ENCODE measurements around the gene LETMD1.

The LETMD1 gene

DNA sequence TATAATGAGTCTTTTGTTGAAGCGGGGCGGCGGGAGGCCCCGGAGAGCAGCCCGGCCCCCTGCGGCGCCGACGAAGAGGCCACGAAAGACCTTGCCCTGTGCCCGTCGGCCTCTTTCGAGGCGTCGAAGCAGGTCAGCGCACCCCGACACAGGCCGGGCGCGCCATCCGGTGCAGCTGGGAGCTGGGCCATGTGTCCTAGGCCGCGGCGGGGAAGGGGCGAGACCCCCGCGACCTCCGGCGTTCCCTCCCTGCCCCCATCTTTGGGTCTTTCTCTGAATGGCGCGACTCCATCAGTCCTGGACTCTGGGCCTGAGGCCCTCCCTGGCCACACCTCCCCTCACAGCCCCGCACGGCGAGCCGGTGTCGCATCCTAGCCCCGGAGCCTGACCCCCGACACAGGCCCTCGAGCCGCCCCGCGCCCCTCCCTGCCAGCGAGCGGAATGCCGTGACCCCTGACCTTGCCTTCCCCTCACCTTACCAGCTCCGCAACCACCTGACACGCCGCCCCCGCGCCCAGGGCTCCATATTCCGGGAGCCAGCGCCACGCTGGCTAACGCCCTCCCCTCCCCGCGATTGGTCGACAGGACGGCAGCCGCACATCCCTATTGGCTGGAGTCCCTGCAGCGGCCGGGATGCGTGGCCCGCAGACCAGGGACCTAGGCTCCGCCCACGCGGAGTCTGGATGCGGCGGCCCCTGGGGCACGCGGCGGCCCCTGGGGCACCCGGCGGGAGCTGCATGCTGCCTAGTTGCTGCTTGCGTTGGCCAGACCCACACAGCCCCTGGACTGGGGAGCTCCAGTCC is 22.1 kb upstream of the LETMD1 start, which contains the start of gene SLC11A2:
Gene SLC11A2, minus strand, starts transcription at position 549 of the 803 bp plus-strand sequence. CDS start 15,656 bp downstream, outside the sequence.
- Histone ChIP-seq H3K4me1 (ENCODE audit: control insufficient read depth, insufficient read depth, low read length) (peaks cover 24% of the 10 kb centered on the region), H3K27me3 (ENCODE audit: control insufficient read depth, insufficient read depth, low read length) (no peaks in the 10 kb centered on the region), H3K4me3 (ENCODE audit: low read depth, low read length) (peak within 1 kb of the TSS; percentile 86), H3K9ac (ENCODE audit: low read depth, low read length) (peak within 1 kb of the TSS; percentile 93), H3K36me3 (ENCODE audit: control insufficient read depth, insufficient read depth, low read length) (no peaks in the 10 kb centered on the region), H3K9me3 (ENCODE audit: control insufficient read depth, insufficient read depth, low read length) (no peaks in the 10 kb centered on the region), H3K27ac (ENCODE audit: low read depth, low read length) (peak within 1 kb of the TSS; percentile 98)

DNA sequence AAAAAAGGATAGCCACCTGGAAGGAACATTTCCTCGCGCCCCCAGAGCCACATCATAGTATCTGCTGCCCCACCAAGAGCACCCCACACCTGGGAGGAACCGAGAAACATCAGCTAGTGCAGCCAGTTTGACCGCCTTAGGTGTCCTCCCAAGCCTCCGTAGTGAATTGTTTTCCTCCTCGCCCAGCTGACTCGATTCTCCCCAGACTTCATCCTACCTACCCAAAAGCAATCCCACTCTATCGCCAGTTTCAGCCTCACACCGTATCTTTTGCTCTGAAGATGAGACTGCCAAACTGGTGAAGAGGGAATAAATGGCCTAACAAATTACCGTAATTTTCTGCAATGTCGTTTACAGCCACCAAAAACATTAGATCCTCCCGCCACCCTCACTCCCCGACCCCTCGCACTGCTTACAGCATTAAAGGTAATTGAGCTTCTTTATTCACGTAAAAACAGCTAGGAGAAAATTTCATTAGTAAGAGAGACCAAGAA is 20.7 kb upstream of the LETMD1 start:
- no peak overlapping the region for H3K4me3 ChIP-seq (ENCODE audit: low read depth, low read length)
- no peak overlapping the region for H3K9ac ChIP-seq (ENCODE audit: low read depth, low read length)
- H3K27ac ChIP-seq (ENCODE audit: low read depth, low read length), result no peak overlapping the region
- H3K4me1 ChIP-seq (ENCODE audit: control insufficient read depth, insufficient read depth, low read length), result peaks cover 24% of the 10 kb centered on the region
- H3K27me3 ChIP-seq (ENCODE audit: control insufficient read depth, insufficient read depth, low read length), result no peaks in the 10 kb centered on the region
- H3K36me3 ChIP-seq (ENCODE audit: control insufficient read depth, insufficient read depth, low read length), result no peaks in the 10 kb centered on the region
- H3K9me3 ChIP-seq (ENCODE audit: control insufficient read depth, insufficient read depth, low read length), result no peaks in the 10 kb centered on the region

DNA sequence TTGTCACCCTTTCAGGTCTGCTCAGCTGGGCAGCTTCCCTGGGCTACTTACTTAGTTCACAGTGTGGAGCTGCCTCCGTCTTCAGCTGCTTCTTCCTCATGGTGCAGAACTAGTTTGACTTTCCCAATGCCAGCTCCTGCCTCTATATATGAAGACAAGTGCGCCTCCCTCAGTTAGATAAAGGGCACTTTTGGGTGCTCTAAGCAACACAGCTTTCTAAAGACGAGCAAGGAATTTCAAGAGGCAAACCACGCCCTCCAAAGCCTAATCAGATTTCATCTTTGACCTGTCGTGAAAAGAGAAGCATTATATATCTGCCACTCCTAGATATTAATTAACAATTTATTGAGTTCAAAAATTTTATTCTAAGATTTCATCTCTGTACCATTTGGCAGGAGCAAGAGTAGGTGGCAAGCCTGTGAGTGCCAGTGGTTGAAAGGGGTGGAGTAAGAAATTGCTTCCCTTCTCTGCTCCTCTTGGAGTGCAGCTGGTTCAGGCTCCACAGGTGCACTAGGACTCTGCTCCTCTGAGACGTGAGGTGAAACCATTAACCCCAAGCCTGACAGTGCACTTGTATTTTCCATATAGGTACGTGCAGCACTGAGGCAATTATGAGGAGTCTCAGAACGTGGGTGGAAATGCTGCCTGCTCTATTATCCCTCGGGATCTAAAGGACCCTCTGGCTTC is 19.9 kb upstream of the LETMD1 start:
- Histone ChIP-seq H3K9ac (ENCODE audit: low read depth, low read length) (no peak overlapping the region), H3K36me3 (ENCODE audit: control insufficient read depth, insufficient read depth, low read length) (no peaks in the 10 kb centered on the region), H3K27ac (ENCODE audit: low read depth, low read length) (no peak overlapping the region), H3K4me3 (ENCODE audit: low read depth, low read length) (no peak overlapping the region), H3K27me3 (ENCODE audit: control insufficient read depth, insufficient read depth, low read length) (no peaks in the 10 kb centered on the region), H3K4me1 (ENCODE audit: control insufficient read depth, insufficient read depth, low read length) (peaks cover 24% of the 10 kb centered on the region), H3K9me3 (ENCODE audit: control insufficient read depth, insufficient read depth, low read length) (no peaks in the 10 kb centered on the region)

DNA sequence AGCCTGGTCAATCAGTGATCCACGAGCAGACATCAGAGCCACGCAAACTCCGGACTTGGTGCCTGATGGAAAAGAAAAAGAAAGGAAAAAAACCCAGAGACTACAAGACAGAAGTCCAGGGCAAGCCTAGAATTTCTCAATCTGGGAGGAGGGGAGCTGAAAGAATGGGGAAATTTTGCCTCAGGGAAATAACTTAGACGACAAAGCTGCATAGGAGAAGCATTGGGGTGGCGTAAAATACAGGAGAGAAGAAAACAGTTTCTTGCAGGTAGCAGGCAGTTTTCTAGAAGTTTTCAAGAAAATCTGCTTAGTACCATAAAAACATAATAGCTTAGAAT is 19.3 kb upstream of the LETMD1 start:
- Histone ChIP-seq H3K27me3 (ENCODE audit: control insufficient read depth, insufficient read depth, low read length) (no peaks in the 10 kb centered on the region), H3K9me3 (ENCODE audit: control insufficient read depth, insufficient read depth, low read length) (no peaks in the 10 kb centered on the region), H3K4me3 (ENCODE audit: low read depth, low read length) (no peak overlapping the region), H3K27ac (ENCODE audit: low read depth, low read length) (no peak overlapping the region), H3K4me1 (ENCODE audit: control insufficient read depth, insufficient read depth, low read length) (peaks cover 22% of the 10 kb centered on the region), H3K9ac (ENCODE audit: low read depth, low read length) (no peak overlapping the region), H3K36me3 (ENCODE audit: control insufficient read depth, insufficient read depth, low read length) (no peaks in the 10 kb centered on the region)

DNA sequence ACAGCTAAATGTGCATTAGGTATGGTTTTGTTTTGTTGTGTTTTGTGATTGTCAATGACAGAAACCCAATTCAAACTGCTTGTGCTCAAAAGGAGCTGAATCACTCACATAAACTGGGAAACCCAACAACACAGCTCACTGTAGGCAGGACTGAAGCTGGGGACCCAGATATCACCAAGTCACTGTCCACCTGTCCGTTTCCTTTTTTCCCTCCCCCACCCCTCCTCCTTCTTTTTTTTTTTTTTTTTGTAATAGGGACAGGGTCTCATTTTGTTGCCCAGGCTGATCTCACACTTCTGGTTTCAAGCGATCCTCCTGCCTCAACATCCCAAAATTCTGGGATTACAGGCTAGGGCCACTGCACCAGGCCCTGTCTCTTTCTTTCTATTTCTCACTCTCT is 15.1 kb upstream of the LETMD1 start:
- Histone ChIP-seq H3K4me1 (ENCODE audit: control insufficient read depth, insufficient read depth, low read length) (peaks cover 9% of the 10 kb centered on the region), H3K4me3 (ENCODE audit: low read depth, low read length) (no peak overlapping the region), H3K27ac (ENCODE audit: low read depth, low read length) (no peak overlapping the region), H3K9ac (ENCODE audit: low read depth, low read length) (no peak overlapping the region), H3K9me3 (ENCODE audit: control insufficient read depth, insufficient read depth, low read length) (no peaks in the 10 kb centered on the region), H3K27me3 (ENCODE audit: control insufficient read depth, insufficient read depth, low read length) (no peaks in the 10 kb centered on the region), H3K36me3 (ENCODE audit: control insufficient read depth, insufficient read depth, low read length) (no peaks in the 10 kb centered on the region)

DNA sequence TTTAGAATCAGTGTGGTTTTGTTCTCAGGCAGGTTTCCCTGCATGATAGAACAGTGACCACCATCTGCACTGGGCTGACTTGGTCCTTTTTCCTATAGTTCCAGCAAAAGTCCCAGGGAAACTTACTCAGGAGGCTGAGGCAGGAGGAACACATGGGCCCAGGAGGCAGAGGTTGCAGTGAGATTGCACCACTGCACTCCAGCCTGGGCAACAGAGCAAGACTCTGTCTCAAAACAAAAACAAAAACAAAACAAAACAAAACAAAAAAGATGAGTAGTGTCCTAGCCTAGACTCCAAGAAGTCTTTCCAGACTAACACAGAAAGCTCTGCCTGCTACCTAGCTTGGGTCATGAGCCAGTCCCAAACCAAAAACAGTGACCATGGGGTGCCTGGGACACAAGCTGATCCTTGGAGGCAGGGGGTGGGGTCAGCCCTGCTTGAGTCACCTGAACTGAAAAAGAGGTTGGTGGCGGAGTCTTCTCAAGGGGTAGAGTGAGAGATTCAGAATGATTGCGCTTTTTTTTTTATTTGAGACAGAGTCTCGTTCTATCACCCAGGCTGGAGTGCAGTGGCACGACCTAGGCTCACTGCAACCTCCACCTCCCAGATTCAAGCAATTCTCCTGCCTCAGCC is 14.6 kb upstream of the LETMD1 start:
- Histone ChIP-seq H3K4me1 (ENCODE audit: control insufficient read depth, insufficient read depth, low read length) (peaks cover 4% of the 10 kb centered on the region), H3K9ac (ENCODE audit: low read depth, low read length) (no peak overlapping the region), H3K27me3 (ENCODE audit: control insufficient read depth, insufficient read depth, low read length) (no peaks in the 10 kb centered on the region), H3K27ac (ENCODE audit: low read depth, low read length) (no peak overlapping the region), H3K9me3 (ENCODE audit: control insufficient read depth, insufficient read depth, low read length) (no peaks in the 10 kb centered on the region), H3K4me3 (ENCODE audit: low read depth, low read length) (no peak overlapping the region), H3K36me3 (ENCODE audit: control insufficient read depth, insufficient read depth, low read length) (no peaks in the 10 kb centered on the region)

DNA sequence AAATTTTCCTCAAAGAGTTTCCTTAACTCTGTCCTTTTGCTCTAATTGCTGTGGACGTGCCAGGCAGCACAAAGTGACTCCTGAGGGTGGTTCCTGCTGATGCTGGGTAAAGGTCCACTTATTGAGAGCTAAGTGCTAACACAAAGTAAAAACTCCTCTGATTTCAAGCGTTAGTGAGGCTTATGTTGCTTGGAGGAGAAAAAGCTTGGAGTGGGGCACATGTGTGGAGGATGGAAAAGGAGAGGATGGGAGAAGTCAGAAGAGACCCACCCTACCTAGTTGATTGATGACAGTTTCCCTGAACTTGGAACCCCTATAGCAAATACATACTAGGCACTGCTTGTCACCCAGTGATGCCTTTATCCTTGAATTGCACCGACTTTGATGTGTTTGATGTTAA is 11.8 kb upstream of the LETMD1 start:
- Histone ChIP-seq H3K9ac (ENCODE audit: low read depth, low read length) (no peak overlapping the region), H3K9me3 (ENCODE audit: control insufficient read depth, insufficient read depth, low read length) (no peaks in the 10 kb centered on the region), H3K27me3 (ENCODE audit: control insufficient read depth, insufficient read depth, low read length) (no peaks in the 10 kb centered on the region), H3K27ac (ENCODE audit: low read depth, low read length) (no peak overlapping the region), H3K36me3 (ENCODE audit: control insufficient read depth, insufficient read depth, low read length) (no peaks in the 10 kb centered on the region), H3K4me1 (ENCODE audit: control insufficient read depth, insufficient read depth, low read length) (no peaks in the 10 kb centered on the region), H3K4me3 (ENCODE audit: low read depth, low read length) (no peak overlapping the region)

DNA sequence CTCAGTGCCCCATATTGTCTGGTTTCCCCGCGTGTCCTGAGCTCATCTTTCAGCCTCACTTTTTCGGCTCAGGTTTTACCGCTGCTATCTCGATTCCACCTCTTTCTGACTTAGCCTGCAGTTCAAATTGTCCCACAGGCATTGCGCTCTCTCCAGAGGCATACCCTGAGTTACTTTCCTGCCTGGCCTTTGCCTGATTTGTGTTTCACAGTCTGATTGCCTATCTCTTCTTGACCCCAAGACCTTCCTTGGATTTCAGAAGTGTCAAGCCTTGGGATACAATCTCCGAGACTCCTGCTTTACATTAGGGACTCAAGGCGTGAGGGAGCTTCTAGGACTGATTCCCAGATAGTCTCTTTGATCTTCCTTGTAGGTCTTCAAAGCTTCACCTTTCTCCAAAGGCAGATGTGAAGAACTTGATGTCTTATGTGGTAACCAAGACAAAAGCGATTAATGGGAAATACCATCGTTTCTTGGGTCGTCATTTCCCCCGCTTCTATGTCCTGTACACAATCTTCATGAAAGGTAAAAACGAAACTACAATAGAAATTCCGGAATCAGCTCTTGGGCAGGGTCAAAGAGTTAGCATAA is 629 bp downstream of the LETMD1 start:
- no peaks in the 10 kb centered on the region for H3K9me3 ChIP-seq (ENCODE audit: control insufficient read depth, insufficient read depth, low read length)
- H3K27ac ChIP-seq (ENCODE audit: low read depth, low read length), result peak overlapping the region; percentile 59
- H3K9ac ChIP-seq (ENCODE audit: low read depth, low read length), result peak overlapping the region; percentile 73

DNA sequence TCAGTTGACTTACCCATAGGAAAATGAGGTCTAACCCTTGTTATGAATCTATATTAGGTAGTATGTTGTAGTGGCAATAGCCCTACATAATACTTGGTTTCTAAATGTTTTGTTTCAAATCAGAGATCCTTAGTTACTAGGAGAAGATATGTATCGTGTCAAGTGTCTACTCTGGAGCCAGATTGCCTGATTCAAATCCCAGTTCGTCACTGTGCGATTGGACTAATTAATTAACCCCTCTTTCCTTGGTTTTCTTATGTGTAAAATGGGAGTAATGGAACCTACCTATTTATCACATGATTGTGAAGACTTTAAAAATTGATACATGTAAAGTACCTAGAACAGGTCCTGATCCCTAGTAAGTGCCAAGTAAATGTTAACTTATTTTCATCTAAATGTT is 1.4 kb downstream of the LETMD1 start:
- H3K9ac ChIP-seq (ENCODE audit: low read depth, low read length), result no peak overlapping the region
- H3K4me1 ChIP-seq (ENCODE audit: control insufficient read depth, insufficient read depth, low read length), result peaks cover 9% of the 10 kb centered on the region
- no peaks in the 10 kb centered on the region for H3K27me3 ChIP-seq (ENCODE audit: control insufficient read depth, insufficient read depth, low read length)
- H3K36me3 ChIP-seq (ENCODE audit: control insufficient read depth, insufficient read depth, low read length), result peaks cover 27% of the 10 kb centered on the region
- H3K4me3 ChIP-seq (ENCODE audit: low read depth, low read length), result peak overlapping the region; percentile 77
- H3K27ac ChIP-seq (ENCODE audit: low read depth, low read length), result no peak overlapping the region
- H3K9me3 ChIP-seq (ENCODE audit: control insufficient read depth, insufficient read depth, low read length), result no peaks in the 10 kb centered on the region

More for the DNA sequence above, 629 bp downstream of the LETMD1 start:
- H3K4me1 ChIP-seq (ENCODE audit: control insufficient read depth, insufficient read depth, low read length), result peaks cover 9% of the 10 kb centered on the region
- H3K36me3 ChIP-seq (ENCODE audit: control insufficient read depth, insufficient read depth, low read length), result peaks cover 20% of the 10 kb centered on the region
- H3K4me3 ChIP-seq (ENCODE audit: low read depth, low read length), result peak overlapping the region; percentile 77
- H3K27me3 ChIP-seq (ENCODE audit: control insufficient read depth, insufficient read depth, low read length), result no peaks in the 10 kb centered on the region

DNA sequence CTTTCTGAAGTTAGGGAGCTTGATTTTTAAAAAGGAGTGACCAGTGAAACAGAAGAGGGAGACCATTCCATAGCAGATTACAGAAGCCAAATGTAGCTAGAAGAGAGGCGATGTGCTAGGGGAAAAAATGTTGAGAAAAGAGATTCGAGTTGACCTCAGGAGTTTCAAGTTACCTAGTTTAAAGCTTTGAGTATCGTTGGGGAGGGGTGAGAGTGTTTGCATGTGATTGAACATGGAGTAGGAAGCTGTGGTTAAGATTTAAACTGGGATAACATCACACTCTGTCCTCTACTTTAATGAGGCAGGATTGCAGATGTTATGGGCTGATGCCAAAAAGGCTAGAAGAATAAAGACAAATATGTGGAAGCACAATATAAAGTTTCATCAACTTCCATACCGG is 3.7 kb downstream of the LETMD1 start:
- H3K36me3 ChIP-seq (ENCODE audit: control insufficient read depth, insufficient read depth, low read length), result peaks cover 47% of the 10 kb centered on the region

More for the DNA sequence above, 3.7 kb downstream of the LETMD1 start:
- H3K9ac ChIP-seq (ENCODE audit: low read depth, low read length), result no peak overlapping the region
- H3K4me3 ChIP-seq (ENCODE audit: low read depth, low read length), result no peak overlapping the region
- H3K9me3 ChIP-seq (ENCODE audit: control insufficient read depth, insufficient read depth, low read length), result no peaks in the 10 kb centered on the region
- no peaks in the 10 kb centered on the region for H3K27me3 ChIP-seq (ENCODE audit: control insufficient read depth, insufficient read depth, low read length)
- H3K27ac ChIP-seq (ENCODE audit: low read depth, low read length), result no peak overlapping the region
- H3K4me1 ChIP-seq (ENCODE audit: control insufficient read depth, insufficient read depth, low read length), result peaks cover 9% of the 10 kb centered on the region

Data from HUES48 (cell line).